HUDEP-2 (cell line): ENCODE measurements around the gene STAB1.

Source experiments
- DNase-seq, 76 experiments: peaks; one replicate each; lab custom pipeline; 2025; ENCODE audit not compliant: unreplicated experiment in 76 of 76; lab: John Stamatoyannopoulos, UW

Gene STAB1

DNA sequence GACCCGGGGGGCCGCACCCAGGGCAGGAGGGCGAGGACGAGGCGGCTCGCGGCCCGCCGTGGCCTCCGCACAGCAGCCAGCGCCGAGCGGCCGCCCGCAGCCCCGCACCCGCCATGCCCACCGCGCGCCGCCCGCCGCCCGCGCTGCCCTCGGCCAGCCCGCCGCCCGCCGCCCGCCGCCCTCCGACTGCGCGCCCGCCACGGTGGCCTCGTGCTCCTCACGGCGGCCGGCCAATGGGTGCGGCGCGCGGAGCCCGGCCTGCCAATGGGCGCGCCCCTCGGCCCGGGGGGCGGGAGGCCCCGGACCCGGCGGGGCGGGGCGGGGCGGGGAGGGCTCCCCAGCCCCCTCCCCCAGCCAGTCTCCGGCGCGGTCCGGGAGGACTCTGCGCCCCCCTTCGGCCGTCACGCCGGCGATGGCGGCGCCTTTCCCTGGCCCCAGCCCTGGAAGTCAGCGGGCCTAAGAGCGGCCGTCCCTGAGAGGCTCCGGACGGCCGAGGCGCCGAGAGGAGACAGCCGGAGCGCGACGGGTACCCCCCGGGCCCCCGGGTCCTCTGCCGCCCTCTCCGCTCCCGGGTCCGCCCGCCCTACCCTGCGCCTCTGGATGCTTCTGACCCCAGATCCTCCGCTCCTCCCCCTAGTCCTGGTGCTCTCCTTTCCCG lies 38.6 kb downstream of the STAB1 start, which contains the start of gene NT5DC2:
NT5DC2 (minus strand) TSS at position 235 of the 658 bp plus-strand sequence; CDS start at position 115, 120 bp downstream.
- DNase-seq, result peak in 60 of 76 experiments; percentile 7 to 79 (median 54)

DNA sequence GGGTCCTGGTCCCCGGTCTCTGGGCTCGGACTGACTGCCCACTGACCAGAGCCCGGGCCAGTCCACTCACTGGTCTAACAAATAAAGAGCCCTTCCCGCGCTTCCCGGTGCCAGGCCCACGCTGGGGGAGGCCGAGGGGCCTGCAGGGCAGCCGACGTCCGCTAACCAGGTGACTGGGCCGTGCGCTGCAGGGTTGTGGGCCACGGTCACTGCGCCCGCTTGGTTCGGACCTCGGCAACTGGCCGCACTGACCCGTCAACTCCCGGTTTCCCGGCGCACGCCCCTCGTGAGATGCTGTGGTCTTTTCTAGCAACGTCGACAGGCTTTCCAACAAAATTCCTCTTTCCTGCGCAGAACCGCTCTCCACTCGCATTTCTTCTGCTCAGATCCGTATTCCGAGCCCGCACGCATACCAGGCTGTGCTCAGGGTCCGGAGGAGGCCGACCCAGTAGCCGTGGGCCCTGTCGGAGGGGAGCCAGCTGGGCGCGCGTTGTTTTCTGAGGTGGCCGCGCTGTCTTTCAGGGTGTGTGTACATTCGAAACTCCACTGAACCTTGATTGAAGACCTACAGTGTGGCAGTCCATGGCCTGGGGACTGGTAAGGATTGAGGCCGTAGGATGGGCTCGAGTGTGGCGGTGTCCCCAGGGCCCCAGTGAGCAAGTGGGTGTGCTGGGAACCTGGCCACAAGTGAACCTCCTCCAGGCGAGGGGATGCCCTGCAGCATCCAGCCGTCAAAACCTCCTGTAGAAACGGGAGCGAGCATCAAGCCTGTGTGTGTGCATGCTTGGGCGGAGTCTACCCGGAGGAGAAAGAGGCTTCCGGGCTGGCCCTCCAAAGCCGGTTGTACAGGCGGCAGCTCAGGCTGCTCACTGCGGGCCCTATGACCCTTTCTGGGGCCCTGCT lies 39.4 kb downstream of the STAB1 start:
- DNase-seq, result no peak

DNA sequence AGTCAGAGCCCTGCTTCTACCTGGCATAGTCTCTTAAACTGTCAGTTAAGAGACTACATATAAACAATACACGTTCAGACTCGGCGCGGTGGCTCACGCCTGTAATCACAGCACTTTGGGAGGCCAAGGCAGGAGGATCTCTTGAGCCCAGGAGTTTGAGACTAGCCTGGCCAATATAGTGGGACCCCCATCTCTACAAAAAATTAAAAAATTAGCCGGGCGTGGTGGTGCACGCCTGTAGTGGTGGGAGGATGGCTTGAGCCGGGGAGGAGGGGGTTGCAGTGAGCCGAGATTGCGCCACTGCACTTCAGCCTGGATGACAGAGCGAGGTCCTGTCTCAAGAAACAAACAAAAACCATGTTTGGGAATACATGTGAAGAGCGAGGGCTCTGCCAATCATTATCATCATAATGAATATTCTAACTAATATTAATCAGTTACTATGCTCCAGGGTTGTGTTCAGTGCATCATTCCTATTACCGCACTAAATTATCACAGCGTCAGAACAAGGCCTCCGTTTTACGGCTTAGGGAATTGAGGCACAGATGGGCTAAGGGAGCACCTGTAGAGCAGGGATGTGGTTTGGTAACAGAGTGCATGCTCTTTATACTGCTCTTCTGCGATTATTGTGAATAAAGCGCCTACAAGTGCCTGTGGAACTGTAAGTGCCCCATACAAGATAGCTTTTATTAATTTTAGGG lies 40.4 kb downstream of the STAB1 start:
- DNase-seq, result no peak

DNA sequence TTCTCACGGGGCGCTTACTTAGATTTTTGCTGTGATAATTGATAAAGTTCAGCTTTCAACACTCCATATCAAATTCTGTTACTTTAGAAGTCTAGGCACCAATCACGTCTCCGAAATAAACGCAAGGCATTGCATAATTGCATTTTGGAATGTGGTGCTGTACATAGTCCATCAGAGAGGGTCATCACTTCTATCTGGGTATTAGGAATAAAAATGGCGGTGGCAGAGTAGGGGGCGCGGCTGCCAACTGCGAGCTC lies 40.9 kb downstream of the STAB1 start:
- DNase-seq, result no peak

DNA sequence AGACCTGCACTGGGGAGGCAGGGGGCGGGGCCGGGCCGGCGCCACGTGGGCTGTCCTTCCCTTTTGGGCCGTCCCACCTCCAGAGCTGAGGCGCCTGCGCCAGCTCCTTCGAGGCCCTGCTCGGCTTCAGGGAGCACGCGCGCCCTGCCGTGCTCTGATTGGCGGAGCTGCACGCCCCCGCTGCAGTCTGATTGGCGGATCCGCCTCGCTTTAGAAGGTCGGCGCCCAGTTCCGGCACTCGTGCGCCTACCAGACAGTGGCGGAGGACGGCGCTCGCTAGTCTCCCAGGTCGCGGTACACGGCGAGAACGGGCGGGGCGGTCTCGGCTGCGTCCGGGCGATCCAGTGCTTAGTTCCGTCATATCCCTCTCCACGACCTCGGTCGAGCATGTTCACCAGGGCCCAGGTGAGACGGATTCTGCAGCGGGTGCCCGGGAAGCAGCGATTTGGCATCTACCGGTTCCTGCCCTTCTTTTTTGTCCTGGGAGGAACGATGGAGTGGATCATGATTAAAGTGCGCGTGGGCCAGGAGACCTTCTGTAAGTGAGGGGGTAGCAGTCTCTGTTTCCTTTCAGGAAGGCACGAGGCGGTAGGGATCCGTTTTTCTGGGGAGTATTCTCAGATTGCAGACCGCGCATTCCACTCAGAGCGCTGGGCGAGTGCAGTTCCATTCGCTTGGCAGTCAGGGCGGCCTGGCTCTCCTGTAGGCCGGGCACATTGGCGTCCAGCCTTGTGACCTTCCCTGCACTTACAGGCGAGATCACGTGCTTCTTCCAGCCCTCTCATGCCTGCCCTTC lies 41.4 kb downstream of the STAB1 start, which contains the start of gene UQCC5:
UQCC5 (plus strand) TSS at position 237 of the 796 bp plus-strand sequence; CDS start at position 388, 151 bp downstream.
- DNase-seq, result peak in 75 of 76 experiments; percentile 76 to 99 (median 96)

DNA sequence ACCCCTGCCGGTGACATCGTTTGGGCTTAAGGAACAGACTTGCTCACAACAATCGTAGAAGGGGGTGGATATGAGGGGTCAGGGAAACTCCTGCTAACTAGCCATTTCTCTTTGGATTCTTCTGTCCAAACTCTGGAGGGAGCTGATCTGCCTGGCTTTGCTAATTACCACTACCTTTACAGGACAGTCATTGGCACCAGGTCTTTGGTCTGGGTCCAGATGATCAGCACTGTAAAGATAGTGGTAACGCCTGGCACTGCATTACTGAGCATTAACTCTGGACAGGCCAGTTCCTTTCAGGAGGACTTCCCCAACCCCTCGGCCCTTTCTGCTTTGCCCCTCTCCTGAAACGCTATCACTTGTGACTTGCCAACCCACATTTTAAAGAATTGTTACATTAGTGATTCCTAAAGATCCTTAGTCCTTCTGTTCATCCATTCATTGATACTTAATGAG lies 42.1 kb downstream of the STAB1 start:
- peak in 30 of 76 experiments; percentile 21 to 80 (median 56) for DNase-seq

DNA sequence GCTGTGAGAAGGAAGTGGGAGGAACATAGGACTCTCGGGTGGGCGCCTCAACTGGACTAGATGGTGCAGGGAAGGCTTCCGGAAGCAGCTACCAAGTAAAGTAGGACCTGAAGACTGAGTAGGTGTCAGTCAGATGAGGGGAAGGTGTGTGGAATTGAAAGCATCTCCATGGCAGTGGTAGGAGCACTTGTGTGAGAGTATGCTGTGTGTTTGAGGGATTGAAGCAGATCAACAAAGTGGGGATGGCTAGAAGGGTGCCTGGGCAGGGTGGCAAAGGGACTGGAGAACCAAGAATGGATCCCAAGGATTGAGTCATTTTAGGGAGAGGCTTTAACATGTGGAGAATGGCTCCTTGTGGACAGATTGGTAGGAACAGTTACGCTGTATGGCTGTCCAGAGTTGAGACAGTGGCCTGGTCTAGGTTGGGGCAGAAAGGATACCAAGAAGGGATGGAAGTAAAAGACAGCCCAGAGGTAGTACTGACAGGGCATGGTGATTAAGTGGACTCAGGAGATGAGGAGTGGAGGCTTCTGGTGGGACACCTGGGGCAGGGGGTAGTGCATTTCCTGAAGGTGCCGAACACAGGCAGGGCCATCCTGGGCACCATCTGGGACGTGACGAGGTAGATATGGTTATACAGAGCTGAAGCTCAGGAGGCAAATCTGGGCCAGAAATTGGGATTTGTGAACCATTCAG lies 42.7 kb downstream of the STAB1 start:
- no peak for DNase-seq

DNA sequence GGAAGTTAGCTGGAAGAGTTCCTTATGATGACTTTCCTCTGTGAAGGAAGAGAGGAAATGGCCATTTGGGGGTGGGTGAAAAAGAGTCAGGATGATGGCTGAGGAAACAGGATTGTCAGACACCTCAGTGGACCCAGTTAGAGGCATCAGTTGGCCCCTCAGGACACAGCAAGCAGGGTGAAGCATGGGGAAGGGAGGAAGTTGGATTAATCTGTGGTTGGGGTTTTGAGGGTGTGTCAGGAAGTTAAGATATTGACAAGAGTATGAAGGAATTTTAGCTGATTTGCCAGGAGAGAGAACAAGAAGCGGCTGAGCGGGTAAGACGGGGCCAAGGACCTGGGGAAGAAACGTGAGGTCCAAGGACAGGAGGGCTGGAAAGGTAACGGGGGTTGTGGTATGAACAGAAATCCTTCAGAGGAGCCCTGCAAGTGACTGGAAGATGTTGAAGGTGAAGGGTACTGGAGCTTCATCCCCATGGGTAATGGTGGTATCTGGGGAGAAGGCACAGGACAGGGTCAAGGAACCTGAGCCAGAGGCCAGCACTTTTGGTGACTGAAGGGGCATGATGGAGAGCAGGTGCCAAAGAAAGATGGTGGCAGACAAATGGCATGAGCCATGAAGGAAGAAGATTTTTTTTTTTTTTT lies 44.0 kb downstream of the STAB1 start:
- DNase-seq, result no peak

DNA sequence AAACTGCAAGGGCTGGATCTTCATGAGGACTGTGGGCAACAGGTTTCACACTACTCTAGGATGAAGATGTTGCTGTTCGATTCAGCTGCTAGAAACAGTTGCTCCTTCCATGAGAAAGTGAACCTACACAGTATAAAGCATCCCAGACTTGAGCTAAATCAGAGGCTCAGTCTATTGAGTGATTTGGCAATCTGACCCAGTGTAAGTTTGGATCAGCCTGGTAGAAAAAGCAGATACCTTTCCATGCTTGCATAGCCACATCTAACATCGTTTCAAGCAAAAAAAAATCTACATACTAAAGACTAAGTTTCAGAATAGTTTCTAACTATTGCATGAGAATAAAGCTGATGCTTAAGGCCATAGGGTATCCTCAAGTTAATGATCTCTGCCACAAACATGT lies 45.9 kb downstream of the STAB1 start:
- no peak for DNase-seq

DNA sequence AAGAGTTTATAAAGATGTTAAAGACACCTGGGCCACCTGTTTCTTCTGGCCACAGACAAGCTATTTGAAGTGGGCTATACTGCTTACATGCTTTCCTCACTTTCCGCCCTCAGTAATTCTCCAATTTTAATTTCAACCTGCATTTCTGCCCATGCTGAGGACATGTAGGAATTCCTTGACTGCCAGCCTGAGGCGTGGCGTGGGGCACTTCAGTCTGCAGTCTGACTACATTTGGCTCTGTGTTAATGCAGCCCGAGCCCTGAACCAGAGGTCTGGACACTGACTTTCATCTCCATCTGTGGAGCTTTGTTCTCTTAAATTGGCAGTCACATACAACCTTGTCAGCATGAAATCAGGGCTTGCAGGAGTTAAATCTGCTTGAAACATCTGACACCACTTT lies 49.8 kb downstream of the STAB1 start:
- DNase-seq, result no peak

DNA sequence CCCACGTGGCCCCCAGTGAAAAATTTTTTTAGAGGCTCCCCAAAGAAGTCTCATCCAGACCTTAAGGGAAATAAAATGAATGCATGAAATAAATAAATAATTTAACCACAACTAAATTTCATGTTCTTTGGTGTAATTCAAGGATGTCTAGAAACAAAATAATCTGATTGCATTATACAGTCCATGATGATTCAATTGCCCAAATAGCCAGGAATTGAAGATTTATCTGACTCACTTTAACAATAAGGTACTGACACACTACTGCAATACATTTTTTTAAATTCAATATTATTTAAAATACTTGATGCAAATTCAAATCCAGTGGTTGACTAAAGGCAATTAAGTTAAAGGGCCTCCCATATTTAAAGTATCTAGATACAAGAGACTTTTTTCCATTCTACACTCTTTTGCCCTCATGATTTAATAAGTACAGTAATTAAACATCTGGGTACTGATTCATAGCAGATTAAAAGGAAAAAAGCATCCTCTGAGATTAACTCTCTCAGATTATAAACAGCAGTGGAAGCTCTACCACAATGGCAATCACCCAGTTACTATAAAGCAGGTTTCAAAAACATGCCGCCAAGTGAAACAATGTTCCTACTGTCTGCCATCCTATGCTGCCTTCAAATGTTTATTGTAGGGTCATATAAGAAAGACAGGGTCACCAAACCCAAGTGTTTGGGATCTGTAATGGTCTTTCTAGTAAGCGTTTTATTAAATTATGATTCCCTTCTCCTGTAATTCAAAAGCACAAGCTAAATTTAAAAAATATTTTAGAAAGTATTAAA lies 51.2 kb downstream of the STAB1 start:
- no peak for DNase-seq

DNA sequence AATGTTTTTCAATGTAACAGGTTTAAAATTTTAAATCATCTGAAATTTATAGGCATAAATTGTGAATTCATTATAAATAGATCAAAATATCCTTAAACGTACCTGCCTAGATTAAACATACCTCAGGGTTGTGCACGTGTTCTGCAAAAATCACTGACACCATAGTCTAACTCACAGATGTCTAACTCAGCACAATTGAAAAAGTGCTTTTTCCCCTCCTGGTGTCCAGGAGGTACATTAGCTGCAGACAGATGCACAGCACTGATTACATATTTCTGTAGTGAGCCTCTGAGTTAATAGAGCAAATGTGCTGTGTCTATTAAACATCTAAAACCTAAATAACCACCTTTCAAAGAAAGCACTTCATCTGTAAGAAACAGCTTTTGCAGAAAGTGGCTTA lies 52.0 kb downstream of the STAB1 start:
- no peak for DNase-seq

DNA sequence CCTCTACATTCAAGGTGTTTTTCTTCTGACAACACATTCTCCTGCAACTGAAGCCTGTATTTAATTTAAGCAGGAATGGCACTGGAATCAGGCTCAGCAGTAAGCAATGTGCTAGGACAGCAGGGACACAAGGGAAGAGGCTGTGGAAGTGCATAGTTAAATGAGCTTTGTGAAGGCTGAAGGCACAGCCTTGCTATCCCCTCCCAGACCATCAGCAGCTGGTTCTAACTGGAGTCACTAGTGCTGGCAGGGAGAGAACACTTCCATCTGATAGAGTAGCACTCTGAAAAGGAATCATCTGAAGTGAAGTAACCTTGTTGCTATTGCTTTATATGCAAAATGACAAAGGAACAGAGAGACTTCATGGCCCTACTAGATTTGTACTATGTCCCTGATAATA lies 56.0 kb downstream of the STAB1 start:
- peak in 2 of 76 experiments; percentile 10 to 11 for DNase-seq

DNA sequence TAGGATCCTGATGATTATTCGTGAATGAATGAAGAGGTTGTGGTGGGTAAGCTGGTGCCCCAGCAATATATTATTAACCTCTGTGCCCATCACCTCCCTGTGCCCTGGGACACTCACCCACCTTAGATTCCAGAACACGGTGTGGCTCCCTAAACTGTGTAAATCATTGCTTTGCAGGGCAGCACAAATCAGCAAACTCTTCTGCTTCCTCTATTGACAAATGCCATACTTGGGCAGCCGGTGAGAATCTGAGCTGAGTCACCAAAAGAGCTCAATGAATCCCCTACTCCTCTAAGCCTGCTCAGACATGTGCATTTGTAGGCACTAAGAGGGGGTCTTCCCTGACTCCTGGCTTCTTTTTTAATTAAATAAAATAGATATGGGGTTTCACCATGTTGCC lies 57.0 kb downstream of the STAB1 start:
- DNase-seq, result no peak

DNA sequence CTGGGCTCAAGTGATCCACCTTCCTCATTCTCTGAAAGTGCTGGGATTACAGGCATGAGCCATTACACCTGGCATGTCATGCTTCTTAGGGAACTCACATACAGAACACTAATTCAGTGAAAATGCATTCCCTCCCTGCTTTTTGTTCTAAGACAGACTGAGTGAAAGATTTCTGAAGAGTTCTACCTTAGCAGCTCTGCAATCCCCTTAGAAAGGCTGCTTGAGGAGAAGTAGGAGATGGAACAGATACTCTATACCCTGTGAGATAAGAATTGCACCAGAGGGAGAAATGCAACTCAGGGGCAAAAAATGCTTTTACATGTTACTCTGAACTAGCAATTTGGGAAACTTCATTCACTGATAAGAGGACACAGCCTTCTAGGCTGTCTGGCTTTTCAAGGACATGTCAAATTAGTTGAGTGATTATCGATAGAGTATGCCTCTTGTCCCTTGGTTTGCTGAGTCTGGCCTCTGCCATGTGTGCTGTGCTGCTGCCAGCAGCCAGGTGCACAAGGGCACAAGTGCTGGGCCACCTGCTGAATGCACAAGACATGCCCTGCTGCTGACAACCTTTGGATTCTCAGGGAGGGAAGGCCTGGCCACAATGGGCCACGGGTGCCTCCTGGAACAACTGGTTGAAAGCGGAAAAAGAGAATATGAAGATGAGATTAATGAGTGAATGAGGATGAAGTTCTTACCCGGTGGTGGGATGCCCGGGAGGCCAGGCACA lies 59.1 kb downstream of the STAB1 start:
- no peak for DNase-seq

DNA sequence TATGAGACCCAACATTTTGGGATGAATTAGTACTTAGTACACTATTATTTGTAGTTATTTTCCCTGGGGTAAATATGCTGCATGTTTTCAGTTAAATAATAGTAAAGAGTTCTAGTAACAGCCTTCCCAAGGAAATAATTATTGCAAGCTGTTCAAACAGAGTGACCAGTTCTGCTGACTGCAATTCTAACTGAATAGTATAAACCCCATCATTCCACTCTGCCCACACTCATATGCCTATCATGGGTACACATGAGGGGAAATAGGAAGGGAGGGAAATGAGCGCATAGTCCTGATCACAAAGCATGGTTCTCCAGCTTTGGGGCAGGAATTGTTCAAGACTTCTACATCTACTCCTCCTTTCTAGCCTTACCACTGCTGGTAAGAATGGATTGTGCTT lies 59.9 kb downstream of the STAB1 start:
- DNase-seq, result no peak

DNA sequence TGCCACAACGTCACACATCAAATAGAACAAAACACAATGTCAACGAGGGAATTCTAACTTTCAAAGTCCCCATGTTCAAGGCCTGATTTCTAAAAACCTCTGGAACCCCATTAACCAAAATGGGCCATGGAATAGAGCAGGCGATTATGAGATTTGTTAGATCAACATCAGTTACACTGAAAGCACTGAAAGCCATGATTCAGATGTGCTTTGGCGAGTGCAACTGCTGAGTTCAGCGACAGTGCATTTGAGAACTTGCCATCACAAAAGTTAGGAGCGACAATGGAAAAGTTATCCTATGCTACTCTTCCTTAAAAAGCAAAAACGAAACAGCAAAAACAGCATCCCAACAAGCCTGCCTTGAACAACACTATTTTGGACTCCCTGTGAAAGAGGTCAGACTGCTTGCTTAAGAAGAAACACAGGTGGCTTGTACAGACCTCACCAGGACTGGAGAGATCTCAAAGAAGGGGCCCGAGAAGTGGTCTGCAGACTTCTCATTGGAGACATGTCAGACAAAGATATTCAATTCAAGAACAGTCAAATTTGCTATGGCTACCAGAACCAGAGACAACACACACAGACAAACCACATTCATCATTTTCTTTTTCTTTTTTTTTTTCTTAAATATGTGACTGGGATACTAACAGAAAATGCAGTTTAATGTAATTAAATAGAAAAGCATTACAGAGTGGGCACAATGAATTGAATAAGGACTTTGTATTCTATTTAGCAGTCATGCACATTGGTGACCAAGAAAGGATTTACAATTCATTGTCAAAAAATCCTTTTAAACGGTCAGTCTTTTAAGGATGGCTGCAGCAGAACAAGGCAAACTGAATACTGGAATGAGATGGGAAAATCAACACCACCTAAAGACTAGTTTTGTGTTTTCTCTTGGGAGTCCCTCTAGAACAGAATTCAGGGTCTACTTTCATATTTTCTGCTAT lies 62.1 kb downstream of the STAB1 start:
- no peak for DNase-seq
